Measurements from ENCODE around the gene AQP12B.

DNA sequence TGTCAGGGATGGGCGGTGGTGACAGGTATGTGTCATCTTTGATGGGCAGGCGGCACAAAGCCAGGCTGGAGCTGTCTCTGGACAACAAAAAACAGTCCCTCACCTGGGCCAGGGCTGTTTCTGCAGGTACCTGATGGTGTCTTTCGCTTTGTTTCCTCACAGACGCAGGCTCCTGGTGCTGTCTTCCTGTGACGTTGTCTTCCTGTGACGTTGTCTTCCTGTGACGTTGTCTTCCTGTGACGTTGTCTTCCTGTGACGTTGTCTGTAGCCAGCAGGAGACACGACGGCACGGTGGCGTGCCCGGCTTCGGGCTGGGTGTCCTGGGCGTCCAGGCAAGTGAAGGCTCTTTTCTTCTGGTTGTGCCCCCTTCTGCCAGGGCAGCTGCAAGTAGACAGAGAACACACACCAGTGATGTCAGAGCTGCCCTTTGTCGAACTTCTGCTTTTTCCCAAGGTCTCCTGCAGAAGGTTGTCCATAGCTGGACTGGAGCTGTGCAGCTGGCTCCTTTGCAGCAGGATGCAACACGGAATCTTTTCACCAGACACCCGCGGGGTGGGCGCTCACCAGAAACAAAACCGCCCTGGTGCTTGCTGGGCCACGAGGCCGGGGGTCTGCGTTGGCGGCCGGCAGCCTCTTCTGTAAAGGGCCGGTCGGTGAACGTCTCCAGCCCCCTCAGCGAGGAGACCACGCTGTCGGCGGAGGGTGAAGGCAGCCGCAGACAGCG, 36.3 kb downstream of the AQP12B start:
- TF ChIP-seq EZH2 (IDR thresholded peaks at IDR 0.05; ENCODE audit: low read length), result no peak
- TF ChIP-seq, protein P1, sequence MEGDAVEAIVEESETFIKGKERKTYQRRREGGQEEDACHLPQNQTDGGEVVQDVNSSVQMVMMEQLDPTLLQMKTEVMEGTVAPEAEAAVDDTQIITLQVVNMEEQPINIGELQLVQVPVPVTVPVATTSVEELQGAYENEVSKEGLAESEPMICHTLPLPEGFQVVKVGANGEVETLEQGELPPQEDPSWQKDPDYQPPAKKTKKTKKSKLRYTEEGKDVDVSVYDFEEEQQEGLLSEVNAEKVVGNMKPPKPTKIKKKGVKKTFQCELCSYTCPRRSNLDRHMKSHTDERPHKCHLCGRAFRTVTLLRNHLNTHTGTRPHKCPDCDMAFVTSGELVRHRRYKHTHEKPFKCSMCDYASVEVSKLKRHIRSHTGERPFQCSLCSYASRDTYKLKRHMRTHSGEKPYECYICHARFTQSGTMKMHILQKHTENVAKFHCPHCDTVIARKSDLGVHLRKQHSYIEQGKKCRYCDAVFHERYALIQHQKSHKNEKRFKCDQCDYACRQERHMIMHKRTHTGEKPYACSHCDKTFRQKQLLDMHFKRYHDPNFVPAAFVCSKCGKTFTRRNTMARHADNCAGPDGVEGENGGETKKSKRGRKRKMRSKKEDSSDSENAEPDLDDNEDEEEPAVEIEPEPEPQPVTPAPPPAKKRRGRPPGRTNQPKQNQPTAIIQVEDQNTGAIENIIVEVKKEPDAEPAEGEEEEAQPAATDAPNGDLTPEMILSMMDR (optimal IDR thresholded peaks at IDR 0.05 in 1 of 3, IDR thresholded peaks at IDR 0.05 in 1 of 3, conservative IDR thresholded peaks at IDR 0.05 in 1 of 3; ENCODE audit: extremely low read depth in 1 of 3, insufficient read depth in 2 of 3, low read length in 3 of 3), result no peak
